ENCODE results near the gene PMPCA.

The PMPCA gene

GRCh38 chr9:136362450-136362784, 48.0 kb upstream of the PMPCA start:
- Histone ChIP-seq H3K27me3 (ENCODE audit: insufficient read depth, poor library complexity, severe bottlenecking) (no peaks in the 10 kb centered on the region), H3K27ac (replicated peaks) (no peak overlapping the region), H3K4me3 (replicated peaks; ENCODE audit: insufficient read depth, low read length) (no peak overlapping the region)
- DNase-seq (ENCODE audit: low read depth in 1 of 2, low spot score in 1 of 2) = no peak
- TF ChIP-seq GABPA (IDR thresholded peaks at IDR 0.05; ENCODE audit: low read depth) (no peak), CTCF (IDR thresholded peaks at IDR 0.05; ENCODE audit: insufficient read depth, low read length) (no peak)

- Histone ChIP-seq H3K4me3 (replicated peaks; ENCODE audit: insufficient read depth, low read length) (peak within 1 kb of the TSS; percentile 62), H3K27ac (replicated peaks) (peak within 1 kb of the TSS; percentile 90), H3K27me3 (ENCODE audit: insufficient read depth, poor library complexity, severe bottlenecking) (no peaks in the 10 kb centered on the region)
- DNase-seq (ENCODE audit: low read depth in 1 of 2, low spot score in 1 of 2) = peak; percentile 88 to 95
- peak; percentile 80 for TF ChIP-seq GABPA (IDR thresholded peaks at IDR 0.05; ENCODE audit: low read depth)
- peak; percentile 87 for TF ChIP-seq POLR2AphosphoS5 (IDR thresholded peaks at IDR 0.05; ENCODE audit: low read depth)
- TF ChIP-seq REST (IDR thresholded peaks at IDR 0.05; ENCODE audit: insufficient replicate concordance, low read depth) = peak; percentile 34
- TF ChIP-seq SPI1 (IDR thresholded peaks at IDR 0.05; ENCODE audit: borderline replicate concordance, low read depth) = peak; percentile 30; the same call in 1 of the 2 replicates
- TF ChIP-seq CTCF (IDR thresholded peaks at IDR 0.05; ENCODE audit: insufficient read depth, low read length) = peak; percentile 58
Observed at GRCh38 chr9:136363106-136363948, 47.1 kb upstream of the PMPCA start, which contains the start of gene DNLZ. Gene DNLZ (minus strand): TSS chr9:136363744. CDS start chr9:136363714, 30 bp downstream.

GRCh38 chr9:136363949-136364748, 46.3 kb upstream of the PMPCA start:
- Histone ChIP-seq H3K27ac (replicated peaks) (peak overlapping the region; percentile 38), H3K27me3 (ENCODE audit: insufficient read depth, poor library complexity, severe bottlenecking) (no peaks in the 10 kb centered on the region), H3K4me3 (replicated peaks; ENCODE audit: insufficient read depth, low read length) (no peak overlapping the region)
- peak; percentile 2; the same call in 1 of the 2 replicates for TF ChIP-seq POLR2AphosphoS5 (IDR thresholded peaks at IDR 0.05; ENCODE audit: low read depth)
- no peak for TF ChIP-seq REST (IDR thresholded peaks at IDR 0.05; ENCODE audit: insufficient replicate concordance, low read depth)
- DNase-seq (ENCODE audit: low read depth in 1 of 2, low spot score in 1 of 2) = no peak
